Colonic mucosa (tissue), 4 donors: ENCODE data around the gene PRSS12. TPM values are rescaled to one million over a fixed set of nuclear protein-coding genes. Genes with fewer than 3 reads are reported as not detected.

Experiments
- DNase-seq: peaks from one replicate; pipeline ENCODE4 v3.0.0-alpha.2; 2020
- H3K27ac ChIP-seq: fragments of 200-600 bp; one replicate; pipeline ENCODE4 v1.8.0; 2021
- H3K27me3 ChIP-seq: fragments of 200-600 bp; one replicate; pipeline ENCODE4 v1.8.0; 2021
- H3K36me3 ChIP-seq: fragments of 200-600 bp; one replicate; pipeline ENCODE4 v1.8.0; 2021
- H3K4me1 ChIP-seq: fragments of 200-600 bp; one replicate; pipeline ENCODE4 v1.8.0; 2021; ENCODE audit warnings: mild to moderate bottlenecking
- H3K4me3 ChIP-seq: fragments of 200-600 bp; one replicate; pipeline ENCODE4 v1.8.0; 2021
- H3K9ac ChIP-seq, 2 donors: one replicate each; pipeline ENCODE4 v1.7.0; 2013; ENCODE audit warnings: control low read depth in 2 of 2, low read depth in 2 of 2, low read length in 2 of 2
- H3K9me3 ChIP-seq: fragments of 200-600 bp; one replicate; pipeline ENCODE4 v1.8.0; 2021
- CTCF ChIP-seq: fragments of 200-600 bp; IDR thresholded peaks from one replicate; pipeline ENCODE4 v1.8.0; 2022; ENCODE audit warnings: antibody characterized with exemption, mild to moderate bottlenecking
- intact Hi-C: fragments of 100-400 bp; cut with DNase I; formaldehyde crosslinking; loops from one replicate; pipeline ENCODE4 v1.14.1; 2022
- total RNA-seq, 2 donors: library from RNA; stranded (reverse); fragmentation: NEBNext Ultra II Directional in 1 of 2; extraction: Animal tissue kit (Norgen Biotek cat#: 25700) in 1 of 2; gene quantifications; one replicate each; pipeline ENCODE4 v1.2.1, GENCODE V29; 2021
- donor health status: healthy.
- donor health status: DM: no; HTN: no; CAD: no.
- donor health status: DM: no; HTN: no; CAD: no.

Gene PRSS12
- total RNA-seq, 2 donors from 2014 or later: 20.1 to 22.4 TPM

DNA sequence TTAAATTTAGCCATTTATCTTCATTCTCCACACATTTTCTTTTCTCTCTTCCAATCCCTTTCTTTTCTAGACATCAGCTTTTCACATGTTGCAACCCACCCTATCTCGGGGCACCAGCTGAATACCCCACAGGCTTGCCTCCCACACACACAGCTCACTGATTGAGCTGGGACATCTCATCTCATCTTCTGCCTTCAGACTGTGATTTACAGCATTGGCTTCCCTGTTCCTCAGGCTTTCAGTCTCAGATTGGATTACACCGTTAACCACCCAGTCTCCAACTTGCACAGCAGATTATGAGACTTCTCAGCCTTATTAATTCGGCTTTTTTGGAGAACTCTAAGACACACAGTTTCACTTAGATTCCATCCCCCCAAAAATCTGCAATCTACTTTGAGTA lies 93.7 kb downstream of the PRSS12 start:
- no peaks in the 10 kb centered on the region for H3K9me3 ChIP-seq
- no peak overlapping the region for H3K27ac ChIP-seq
- H3K27me3 ChIP-seq: no peaks in the 10 kb centered on the region
- H3K9ac ChIP-seq: no peak overlapping the region
- no peak overlapping the region for H3K4me3 ChIP-seq
- TF ChIP-seq CTCF: no peak
- H3K4me1 ChIP-seq: no peaks in the 10 kb centered on the region
- no peaks in the 10 kb centered on the region for H3K36me3 ChIP-seq
- DNase-seq: no peak
- intact Hi-C loops: no loop called here

DNA sequence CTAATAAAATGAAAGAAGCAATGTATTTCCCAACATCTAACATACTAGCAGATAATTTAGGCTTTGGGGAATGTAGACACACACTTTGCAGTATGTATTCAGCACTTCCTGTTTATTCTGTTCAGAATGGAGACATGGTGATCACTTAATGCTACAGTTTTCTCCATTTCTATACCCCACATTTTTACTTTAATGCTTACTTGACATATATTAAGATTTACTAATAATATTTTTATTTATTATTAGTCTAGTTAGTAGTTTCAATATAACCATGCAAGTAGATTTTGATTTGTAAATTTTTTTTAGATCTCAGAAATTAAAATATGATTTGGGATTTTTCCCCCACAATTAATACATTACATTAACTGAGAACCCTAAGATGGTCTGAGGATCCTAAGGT lies 98.4 kb downstream of the PRSS12 start:
- DNase-seq: no peak
- TF ChIP-seq CTCF: no peak
- no peaks in the 10 kb centered on the region for H3K36me3 ChIP-seq
- no peak overlapping the region for H3K9ac ChIP-seq
- H3K4me3 ChIP-seq: no peak overlapping the region
- H3K9me3 ChIP-seq: no peaks in the 10 kb centered on the region
- intact Hi-C loops: no loop called here
- no peak overlapping the region for H3K27ac ChIP-seq
- no peaks in the 10 kb centered on the region for H3K27me3 ChIP-seq
- H3K4me1 ChIP-seq: no peaks in the 10 kb centered on the region

DNA sequence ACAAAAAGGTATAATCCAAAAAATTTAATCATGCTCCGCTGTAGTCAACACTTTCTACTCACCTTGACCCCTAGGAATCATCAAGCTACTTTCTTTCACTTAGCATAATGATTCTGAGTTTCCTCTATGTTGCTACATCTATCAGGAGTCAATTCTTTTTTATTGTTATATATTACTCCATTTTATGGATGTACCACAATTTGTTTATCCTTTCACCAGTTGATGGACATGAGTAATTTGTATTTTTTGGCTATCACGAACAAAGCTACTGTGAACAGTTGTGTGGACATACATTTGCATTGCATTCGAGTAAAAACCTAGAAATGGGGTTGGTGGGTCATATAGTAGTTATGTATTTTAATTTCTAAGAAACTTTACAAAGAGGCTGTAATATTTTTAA lies 102.9 kb downstream of the PRSS12 start:
- Histone ChIP-seq H3K4me3 (no peak overlapping the region), H3K9ac (no peak overlapping the region), H3K27me3 (no peaks in the 10 kb centered on the region), H3K27ac (no peak overlapping the region), H3K9me3 (no peaks in the 10 kb centered on the region), H3K36me3 (no peaks in the 10 kb centered on the region), H3K4me1 (no peaks in the 10 kb centered on the region)
- no peak for DNase-seq
- intact Hi-C loops: no loop called here
- no peak for TF ChIP-seq CTCF

GRCh38 chr4:118237531-118237930 lies 115.3 kb downstream of the PRSS12 start:
- no peaks in the 10 kb centered on the region for H3K4me1 ChIP-seq
- no peak for DNase-seq

GRCh38 chr4:118235566-118236120 lies 117.2 kb downstream of the PRSS12 start:
- H3K9me3 ChIP-seq: no peaks in the 10 kb centered on the region
- no peaks in the 10 kb centered on the region for H3K36me3 ChIP-seq
- no peak for TF ChIP-seq CTCF
- no peak overlapping the region for H3K4me3 ChIP-seq
- H3K4me1 ChIP-seq: no peaks in the 10 kb centered on the region
- no peak overlapping the region for H3K9ac ChIP-seq
- intact Hi-C loops: no loop called here
- no peak overlapping the region for H3K27ac ChIP-seq
- no peaks in the 10 kb centered on the region for H3K27me3 ChIP-seq
- DNase-seq: no peak

More at GRCh38 chr4:118237531-118237930, 115.3 kb downstream of the PRSS12 start:
- Histone ChIP-seq H3K9me3 (no peaks in the 10 kb centered on the region), H3K4me3 (no peak overlapping the region), H3K27me3 (no peaks in the 10 kb centered on the region), H3K36me3 (no peaks in the 10 kb centered on the region), H3K9ac (no peak overlapping the region), H3K27ac (no peak overlapping the region)
- TF ChIP-seq CTCF: no peak
- intact Hi-C loops: no loop called here
